Measurements from ENCODE around the gene FERD3L.

DNA sequence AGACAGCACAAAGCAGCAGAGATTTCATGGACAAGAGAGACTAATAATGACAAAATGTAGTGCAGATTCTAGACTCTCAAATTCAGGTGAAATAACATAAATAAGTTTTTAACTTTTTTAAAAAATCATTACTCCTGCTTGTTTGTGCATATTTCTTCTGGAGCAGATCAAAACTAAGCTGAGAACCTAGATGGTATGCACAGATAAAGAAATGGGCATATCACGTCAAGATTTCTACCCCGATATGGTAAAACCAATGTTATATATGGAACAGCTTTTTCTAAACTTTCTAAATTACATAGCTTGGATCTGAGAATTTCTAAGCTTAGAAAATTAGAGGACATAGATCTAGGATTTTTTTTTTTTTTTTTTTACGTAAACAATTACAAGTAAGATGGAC, 46.0 kb downstream of the FERD3L start:
- TF ChIP-seq, protein P1, sequence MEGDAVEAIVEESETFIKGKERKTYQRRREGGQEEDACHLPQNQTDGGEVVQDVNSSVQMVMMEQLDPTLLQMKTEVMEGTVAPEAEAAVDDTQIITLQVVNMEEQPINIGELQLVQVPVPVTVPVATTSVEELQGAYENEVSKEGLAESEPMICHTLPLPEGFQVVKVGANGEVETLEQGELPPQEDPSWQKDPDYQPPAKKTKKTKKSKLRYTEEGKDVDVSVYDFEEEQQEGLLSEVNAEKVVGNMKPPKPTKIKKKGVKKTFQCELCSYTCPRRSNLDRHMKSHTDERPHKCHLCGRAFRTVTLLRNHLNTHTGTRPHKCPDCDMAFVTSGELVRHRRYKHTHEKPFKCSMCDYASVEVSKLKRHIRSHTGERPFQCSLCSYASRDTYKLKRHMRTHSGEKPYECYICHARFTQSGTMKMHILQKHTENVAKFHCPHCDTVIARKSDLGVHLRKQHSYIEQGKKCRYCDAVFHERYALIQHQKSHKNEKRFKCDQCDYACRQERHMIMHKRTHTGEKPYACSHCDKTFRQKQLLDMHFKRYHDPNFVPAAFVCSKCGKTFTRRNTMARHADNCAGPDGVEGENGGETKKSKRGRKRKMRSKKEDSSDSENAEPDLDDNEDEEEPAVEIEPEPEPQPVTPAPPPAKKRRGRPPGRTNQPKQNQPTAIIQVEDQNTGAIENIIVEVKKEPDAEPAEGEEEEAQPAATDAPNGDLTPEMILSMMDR (IDR thresholded peaks at IDR 0.05), result no peak
- TF ChIP-seq, protein P2, sequence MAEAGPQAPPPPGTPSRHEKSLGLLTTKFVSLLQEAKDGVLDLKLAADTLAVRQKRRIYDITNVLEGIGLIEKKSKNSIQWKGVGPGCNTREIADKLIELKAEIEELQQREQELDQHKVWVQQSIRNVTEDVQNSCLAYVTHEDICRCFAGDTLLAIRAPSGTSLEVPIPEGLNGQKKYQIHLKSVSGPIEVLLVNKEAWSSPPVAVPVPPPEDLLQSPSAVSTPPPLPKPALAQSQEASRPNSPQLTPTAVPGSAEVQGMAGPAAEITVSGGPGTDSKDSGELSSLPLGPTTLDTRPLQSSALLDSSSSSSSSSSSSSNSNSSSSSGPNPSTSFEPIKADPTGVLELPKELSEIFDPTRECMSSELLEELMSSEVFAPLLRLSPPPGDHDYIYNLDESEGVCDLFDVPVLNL (CRISPR knock-in tag; IDR thresholded peaks at IDR 0.05; ENCODE audit: borderline replicate concordance, low read depth), result no peak
- no peak for TF ChIP-seq NFYB (CRISPR knock-in tag; conservative IDR thresholded peaks at IDR 0.05; ENCODE audit: low read depth)
- no peak for TF ChIP-seq ZNF416 (CRISPR knock-in tag; IDR thresholded peaks at IDR 0.05)
- TF ChIP-seq, protein P3, sequence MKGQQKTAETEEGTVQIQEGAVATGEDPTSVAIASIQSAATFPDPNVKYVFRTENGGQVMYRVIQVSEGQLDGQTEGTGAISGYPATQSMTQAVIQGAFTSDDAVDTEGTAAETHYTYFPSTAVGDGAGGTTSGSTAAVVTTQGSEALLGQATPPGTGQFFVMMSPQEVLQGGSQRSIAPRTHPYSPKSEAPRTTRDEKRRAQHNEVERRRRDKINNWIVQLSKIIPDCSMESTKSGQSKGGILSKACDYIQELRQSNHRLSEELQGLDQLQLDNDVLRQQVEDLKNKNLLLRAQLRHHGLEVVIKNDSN (CRISPR knock-in tag; IDR thresholded peaks at IDR 0.05), result no peak
- TF ChIP-seq, protein P4, sequence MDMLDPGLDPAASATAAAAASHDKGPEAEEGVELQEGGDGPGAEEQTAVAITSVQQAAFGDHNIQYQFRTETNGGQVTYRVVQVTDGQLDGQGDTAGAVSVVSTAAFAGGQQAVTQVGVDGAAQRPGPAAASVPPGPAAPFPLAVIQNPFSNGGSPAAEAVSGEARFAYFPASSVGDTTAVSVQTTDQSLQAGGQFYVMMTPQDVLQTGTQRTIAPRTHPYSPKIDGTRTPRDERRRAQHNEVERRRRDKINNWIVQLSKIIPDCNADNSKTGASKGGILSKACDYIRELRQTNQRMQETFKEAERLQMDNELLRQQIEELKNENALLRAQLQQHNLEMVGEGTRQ (CRISPR knock-in tag; IDR thresholded peaks at IDR 0.05), result no peak
- TF ChIP-seq, protein P5, sequence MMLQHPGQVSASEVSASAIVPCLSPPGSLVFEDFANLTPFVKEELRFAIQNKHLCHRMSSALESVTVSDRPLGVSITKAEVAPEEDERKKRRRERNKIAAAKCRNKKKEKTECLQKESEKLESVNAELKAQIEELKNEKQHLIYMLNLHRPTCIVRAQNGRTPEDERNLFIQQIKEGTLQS (CRISPR knock-in tag; conservative IDR thresholded peaks at IDR 0.05), result no peak
- no peak for TF ChIP-seq NR2C2 (CRISPR knock-in tag; IDR thresholded peaks at IDR 0.05)

All from WTC11 (cell line).